ENCODE measurements around the gene ZFAND2A.
"Not testable (repeated sequence)": the region's sequence is repeated elsewhere in the genome, so short reads cannot be mapped to it uniquely, and the experiment has no call there.

The ZFAND2A gene

DNA sequence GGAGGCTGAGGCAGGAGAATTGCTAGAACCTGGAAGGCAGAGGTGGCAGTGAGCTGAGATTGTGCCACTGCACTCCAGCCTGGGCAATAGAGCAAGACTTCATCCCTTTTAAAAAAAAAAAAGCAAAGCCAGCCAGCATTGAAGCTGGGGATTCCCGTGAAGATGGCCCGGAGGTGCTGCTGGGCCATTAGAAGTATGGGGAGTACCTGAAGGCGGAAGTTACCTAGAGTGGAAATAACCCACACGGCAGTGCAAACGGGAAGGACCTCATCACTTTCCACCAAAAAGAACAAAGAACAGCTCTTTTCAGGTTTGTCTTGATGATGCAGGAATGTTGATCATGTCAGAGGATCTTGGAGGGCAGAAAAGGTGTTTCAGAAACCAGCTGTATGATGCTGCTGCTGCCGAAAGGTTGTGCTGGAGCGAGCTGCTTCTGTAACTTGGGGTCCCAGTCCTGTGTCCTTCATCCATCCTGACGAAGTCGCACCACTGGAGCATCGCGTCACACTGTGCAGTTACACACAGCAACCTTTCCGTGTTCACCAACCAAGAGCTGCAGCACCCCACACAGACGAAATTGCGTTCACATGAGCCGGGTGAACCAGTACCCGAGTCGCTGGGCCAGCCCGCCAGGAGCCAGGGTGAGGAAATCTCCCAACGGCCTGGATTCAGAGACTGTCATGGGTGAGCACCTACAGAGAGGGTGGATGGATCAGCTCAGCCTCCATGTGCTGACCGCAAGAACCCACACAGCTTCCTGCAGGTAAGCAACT lies 8.2 kb downstream of the ZFAND2A start:
- no peak for DNase-seq (ENCODE audit: low read depth in 2 of 2)

DNA sequence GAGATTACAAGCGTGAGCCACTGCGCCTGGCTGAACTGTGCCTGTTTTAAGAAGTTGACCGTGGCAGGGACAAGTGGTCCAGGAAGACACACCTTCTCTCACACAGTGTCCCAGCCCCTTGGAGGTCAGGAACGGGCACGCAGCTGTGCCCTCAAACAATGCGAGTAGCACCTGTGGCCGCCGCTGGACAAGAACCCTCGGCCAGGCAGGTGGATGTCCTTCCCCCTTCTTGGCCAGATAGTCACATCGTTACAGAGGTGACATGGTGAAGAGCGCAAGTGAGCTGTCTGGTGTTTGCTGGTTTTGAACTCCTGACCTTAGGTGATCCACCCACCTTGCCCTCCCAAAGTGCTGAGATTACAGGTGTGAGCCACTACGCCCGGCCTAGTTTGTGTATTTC lies 8.8 kb downstream of the ZFAND2A start:
- DNase-seq (ENCODE audit: low read depth in 2 of 2): no peak

DNA sequence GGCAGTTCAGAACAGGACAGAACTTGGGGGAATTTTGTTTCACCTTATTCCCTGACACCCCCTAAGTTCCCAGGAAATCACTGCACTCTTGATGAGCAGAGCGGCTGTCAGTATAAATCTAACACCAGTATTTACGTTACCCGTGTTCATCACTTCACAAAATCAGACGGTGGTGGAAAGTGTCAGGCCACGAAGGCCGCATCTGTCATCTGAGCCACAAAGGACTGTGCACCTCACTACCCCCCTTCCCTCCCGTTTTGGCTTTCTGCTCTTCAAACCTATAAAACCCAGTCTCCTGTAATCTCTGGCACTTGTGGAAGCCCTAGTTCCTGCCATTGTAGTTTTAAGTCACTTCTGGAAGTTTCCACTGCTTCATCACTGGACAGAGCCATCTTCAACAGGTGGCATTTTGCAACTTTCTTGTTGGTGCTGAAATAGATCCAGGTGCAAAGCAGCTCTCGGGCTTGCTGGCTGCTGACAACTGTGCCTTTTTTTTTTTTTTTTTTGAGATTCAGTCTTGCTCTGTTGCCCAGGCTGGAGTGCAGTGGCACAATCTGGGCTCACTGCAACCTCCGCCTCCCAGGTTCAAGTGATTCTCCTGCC lies 9.5 kb downstream of the ZFAND2A start:
- DNase-seq (ENCODE audit: low read depth in 2 of 2): no peak

- DNase-seq (ENCODE audit: low read depth in 2 of 2): no peak
Observed at GRCh38 chr7:1149351-1149794, 10.6 kb downstream of the ZFAND2A start.

DNA sequence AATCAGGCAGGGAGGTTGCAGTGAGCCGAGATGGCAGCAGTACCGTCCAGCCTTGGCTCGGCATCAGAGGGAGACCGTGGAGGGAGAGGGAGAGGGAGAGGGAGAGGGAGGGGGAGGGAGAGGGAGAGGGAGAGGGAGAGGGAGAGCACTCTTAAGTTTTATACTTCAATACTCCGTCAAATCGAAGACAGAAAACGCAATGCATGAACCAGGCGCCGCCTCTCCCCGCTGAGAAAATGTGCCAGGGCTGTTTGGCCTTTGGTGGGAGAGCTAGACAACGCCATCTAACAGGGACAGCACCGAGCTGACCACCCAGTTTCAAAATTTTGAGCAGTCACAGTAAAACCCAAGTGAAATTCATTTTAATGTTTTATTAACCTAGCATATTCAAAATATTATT lies 12.1 kb downstream of the ZFAND2A start:
- not testable (repeated sequence) for DNase-seq (ENCODE audit: low read depth in 2 of 2)

DNA sequence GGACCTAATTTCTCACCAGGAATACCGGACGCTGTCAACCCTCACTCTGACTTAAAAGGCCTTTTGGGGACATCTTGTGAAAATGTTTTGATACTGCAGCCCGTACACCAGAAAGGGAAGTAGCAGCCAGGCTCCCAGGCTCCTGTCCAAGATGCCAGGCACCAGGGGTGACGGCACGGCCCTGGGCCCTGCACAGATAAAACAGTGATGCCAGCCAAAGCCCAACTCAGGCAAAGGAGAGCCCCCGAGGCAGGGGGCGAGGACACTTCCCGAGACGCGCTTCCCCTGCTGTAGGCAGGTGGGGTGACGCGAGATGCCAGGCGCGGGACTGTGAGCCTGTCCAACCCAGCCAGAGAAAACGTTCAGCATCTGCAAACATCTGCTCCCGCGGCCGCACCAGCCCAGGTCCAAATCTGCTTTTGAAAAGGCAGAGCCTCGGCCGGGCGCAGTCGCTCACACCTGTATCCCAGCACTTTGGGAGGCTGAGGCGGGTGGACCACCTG lies 15.7 kb downstream of the ZFAND2A start:
- DNase-seq (ENCODE audit: low read depth in 2 of 2): no peak

GRCh38 chr7:1143031-1143430 lies 17.0 kb downstream of the ZFAND2A start:
- not testable (repeated sequence) for DNase-seq (ENCODE audit: low read depth in 2 of 2)

DNA sequence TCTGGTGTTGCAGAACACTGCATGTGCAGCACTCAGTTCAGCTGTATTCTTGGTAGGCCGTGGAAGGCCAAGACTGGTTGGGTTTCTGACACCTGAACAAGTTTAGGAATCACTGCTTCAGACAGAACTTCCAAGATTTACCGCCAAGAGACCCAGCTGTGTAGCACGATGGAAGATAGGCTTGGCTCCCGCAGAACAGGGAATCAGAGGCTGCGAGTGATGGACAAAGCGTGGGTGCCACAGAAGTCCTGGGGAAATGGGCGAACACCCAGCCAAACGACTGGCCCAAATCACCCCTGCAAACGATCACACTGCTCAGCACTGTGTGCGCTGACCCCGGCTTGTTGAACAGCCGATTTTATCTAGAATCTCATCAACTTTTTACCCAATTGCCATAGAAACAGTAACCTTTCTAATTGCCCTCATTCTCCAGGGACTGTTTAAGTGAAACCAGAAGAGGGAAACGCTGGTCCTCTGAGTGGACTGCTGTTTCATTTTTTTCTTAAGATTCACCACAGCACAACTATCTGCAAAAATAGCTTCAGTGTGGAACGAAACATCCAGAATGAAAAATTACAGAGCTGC lies 17.9 kb downstream of the ZFAND2A start:
- no peak for DNase-seq (ENCODE audit: low read depth in 2 of 2)

DNA sequence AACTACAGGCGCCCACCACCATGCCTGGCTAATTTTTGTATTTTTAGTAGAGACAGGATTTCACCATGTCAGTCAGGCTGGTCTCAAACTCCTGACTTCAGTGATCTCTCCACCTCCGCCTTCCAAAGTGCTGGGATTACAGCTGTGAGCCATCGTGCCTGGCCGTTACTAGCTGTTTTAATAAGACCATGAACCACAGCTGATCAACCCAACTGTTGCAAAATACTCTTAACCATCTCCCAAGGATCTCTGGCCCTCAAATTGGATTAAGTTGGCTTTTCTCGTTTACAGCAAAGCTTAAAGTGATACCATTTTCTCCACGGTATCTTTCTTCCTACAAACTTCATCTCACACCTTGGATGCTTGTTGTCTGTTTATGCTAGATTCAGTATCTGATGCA lies 18.3 kb downstream of the ZFAND2A start:
- DNase-seq (ENCODE audit: low read depth in 2 of 2): no peak

- DNase-seq (ENCODE audit: low read depth in 2 of 2): no peak
Observed at GRCh38 chr7:1140476-1141104, 19.4 kb downstream of the ZFAND2A start.

DNA sequence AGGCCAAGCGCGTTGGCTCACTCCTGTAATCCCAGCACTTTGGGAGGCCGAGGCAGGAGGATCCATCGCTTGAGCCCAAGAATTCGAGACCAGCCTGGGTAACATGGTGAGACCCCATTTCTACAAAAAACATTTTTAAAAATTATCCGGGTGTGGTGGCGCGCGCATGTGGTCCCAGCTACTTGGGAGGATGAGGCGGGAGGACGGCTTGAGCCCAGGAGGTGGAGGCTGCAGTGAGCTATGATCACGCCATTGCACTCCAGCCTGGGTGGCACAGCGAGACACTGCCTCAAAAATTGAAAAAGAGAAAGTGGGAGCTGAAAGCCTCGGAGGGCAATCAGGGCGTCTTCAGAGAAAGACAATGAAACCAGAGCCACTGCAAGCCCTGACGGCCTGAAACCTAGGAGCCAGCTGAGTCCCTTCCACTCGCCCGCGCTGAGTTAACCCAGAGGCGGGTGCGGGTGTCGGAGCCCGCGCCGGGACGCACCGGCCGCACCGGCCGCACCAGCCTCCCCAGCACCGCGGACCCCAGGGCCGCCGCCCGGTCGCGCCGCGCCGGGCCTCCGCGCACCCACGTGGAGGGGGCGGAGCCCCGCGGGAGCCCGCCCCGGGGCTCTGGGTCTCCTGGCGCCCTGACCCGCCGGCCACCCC lies 22.4 kb downstream of the ZFAND2A start:
- DNase-seq (ENCODE audit: low read depth in 2 of 2): no peak

GRCh38 chr7:1136841-1137516 lies 23.0 kb downstream of the ZFAND2A start:
- DNase-seq (ENCODE audit: low read depth in 2 of 2): no peak

- DNase-seq (ENCODE audit: low read depth in 2 of 2): no peak
Observed at GRCh38 chr7:1134951-1135350, 25.0 kb downstream of the ZFAND2A start.

DNA sequence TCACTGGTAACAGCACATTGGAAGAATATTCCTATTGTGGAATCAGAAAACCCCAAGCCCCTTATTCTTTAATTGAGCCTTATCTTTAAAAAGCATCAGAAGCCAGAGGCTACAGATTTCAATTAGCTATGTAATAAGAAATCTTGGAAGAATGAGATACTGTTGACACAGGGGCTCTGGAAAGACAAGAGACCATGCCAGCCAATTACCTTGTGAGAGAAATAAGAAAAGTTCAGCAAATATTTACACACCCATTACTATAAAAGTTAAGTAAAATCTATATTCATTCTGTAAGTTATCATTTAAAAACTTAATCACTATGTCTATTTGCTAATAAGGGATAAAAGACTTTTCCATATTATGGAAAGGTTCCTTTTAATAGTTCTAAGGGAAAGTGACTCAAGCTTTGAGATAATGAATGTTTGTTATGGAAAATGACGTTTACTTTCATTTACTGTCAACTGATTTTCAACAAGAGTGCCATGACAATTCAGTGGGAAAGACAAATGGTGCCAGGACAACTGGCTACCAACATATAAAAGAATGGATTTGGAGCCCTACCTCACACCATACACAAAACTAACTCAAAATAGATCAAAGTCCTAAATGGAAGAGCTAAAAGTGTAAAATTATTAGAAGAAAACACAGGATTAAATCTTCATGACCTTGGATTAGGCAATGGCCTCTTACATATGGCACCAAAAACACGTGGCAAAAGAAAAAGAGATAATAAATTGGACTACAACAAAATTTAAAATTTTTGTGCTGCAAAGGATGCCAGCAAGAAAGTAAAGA lies 28.3 kb downstream of the ZFAND2A start:
- no peak for DNase-seq (ENCODE audit: low read depth in 2 of 2)

- DNase-seq (ENCODE audit: low read depth in 2 of 2): no peak
Observed at GRCh38 chr7:1130021-1130990, 29.7 kb downstream of the ZFAND2A start.

DNA sequence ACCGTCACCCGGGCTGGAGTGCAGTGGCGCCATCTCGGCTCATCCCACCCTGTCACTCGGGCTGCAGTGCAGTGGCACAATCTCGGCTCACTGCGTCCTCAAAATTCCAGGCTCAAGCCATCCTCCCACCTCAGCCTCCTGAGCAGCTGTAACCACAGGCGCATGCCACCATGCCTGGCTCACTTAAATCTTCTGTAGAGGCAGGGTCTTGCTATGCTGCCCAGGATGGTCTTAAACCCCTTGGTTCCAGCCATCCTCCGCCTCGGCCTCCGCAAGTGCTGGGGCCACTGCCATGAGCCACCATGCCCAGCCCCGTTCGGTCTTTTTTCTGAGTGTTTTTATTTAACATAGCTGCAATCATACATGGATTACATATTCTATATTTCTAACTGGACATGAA lies 30.6 kb downstream of the ZFAND2A start:
- DNase-seq (ENCODE audit: low read depth in 2 of 2): no peak

- DNase-seq (ENCODE audit: low read depth in 2 of 2): no peak
Observed at GRCh38 chr7:1127001-1127400, 33.0 kb downstream of the ZFAND2A start.

GRCh38 chr7:1125603-1125969 lies 34.4 kb downstream of the ZFAND2A start:
- DNase-seq (ENCODE audit: low read depth in 2 of 2): no peak

DNA sequence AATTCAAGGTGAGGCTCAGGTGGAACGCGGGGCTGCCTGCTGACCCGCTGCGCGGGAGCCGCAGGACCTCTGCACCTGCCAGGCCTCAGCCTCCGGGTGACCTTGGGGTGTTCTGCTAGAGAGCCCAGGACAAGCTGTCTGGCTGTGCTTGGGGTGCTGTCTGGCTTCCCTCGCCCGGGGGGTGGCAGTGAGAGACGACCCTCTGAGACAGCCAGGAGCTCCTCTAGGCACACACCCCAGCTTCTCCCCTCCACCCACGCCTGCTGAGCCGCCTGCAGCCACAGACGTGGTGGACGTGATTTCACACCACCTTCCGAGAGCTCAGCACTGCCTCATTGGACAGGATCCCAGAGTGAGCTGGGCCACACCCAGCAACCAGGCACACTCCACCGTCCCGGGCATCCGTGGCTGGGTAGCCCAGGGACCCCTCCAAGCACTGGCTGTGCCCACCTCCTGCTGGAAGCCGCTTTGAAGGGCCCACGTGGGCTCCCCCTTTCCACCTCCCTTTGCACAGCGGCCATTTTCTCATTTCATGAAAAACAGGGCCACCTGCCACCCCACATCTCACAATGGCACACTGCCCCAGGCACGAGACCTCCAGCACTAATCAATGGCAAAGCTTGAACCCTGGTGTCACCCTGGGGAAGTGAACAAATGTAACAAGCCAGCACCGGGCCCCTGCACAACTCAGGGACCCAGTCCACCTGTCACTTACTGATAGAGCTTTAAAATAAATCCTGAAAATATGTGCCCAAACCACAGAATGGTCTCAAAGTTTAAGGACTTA lies 35.0 kb downstream of the ZFAND2A start:
- no peak for DNase-seq (ENCODE audit: low read depth in 2 of 2)

Measured in activated CD8-positive, alpha-beta memory T cell treated with anti-CD3 and anti-CD28 coated beads for 4 hours (primary cell).